ENCODE results near the gene SMC6.

Gene SMC6

GRCh38 chr2:17643031-17643615 lies 110.5 kb downstream of the SMC6 start:
- Histone ChIP-seq H3K27me3 (replicated peaks) (no peaks in the 10 kb centered on the region), H3K27ac (peak overlapping the region; percentile 37), H3K36me3 (replicated peaks) (no peaks in the 10 kb centered on the region), H3K4me3 (ENCODE audit: low read depth, low read length) (no peak overlapping the region)
- TF ChIP-seq, protein P1, sequence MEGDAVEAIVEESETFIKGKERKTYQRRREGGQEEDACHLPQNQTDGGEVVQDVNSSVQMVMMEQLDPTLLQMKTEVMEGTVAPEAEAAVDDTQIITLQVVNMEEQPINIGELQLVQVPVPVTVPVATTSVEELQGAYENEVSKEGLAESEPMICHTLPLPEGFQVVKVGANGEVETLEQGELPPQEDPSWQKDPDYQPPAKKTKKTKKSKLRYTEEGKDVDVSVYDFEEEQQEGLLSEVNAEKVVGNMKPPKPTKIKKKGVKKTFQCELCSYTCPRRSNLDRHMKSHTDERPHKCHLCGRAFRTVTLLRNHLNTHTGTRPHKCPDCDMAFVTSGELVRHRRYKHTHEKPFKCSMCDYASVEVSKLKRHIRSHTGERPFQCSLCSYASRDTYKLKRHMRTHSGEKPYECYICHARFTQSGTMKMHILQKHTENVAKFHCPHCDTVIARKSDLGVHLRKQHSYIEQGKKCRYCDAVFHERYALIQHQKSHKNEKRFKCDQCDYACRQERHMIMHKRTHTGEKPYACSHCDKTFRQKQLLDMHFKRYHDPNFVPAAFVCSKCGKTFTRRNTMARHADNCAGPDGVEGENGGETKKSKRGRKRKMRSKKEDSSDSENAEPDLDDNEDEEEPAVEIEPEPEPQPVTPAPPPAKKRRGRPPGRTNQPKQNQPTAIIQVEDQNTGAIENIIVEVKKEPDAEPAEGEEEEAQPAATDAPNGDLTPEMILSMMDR (IDR thresholded peaks at IDR 0.05; ENCODE audit: low read depth, low read length, missing control alignments), result no peak
- peak; percentile 95 for DNase-seq
- in situ Hi-C loops (cut with HindIII; ENCODE audit: low pct_ligation_motif_present, low sequenced_read_pairs), result no loop called here

DNA sequence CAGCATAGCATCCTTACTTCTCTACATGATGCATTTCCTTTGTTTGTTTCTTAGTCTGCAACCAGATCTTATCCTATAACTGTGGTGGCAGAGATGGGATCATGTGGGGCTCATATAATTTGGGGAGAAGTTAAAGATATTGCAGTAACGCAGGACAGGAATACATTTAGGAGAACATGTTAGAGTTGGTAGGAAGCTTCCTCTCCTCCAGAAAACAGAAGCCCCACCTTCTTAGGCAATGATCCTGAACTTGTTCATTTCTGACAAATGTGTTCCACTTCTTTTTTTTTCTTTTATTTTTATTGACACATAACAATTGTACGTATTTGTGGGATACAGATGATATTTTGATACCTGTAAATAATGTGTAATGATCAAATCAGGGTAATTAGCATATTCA lies 113.2 kb downstream of the SMC6 start:
- Histone ChIP-seq H3K36me3 (replicated peaks) (no peaks in the 10 kb centered on the region), H3K4me3 (ENCODE audit: low read depth, low read length) (no peak overlapping the region), H3K27ac (no peak overlapping the region), H3K27me3 (replicated peaks) (no peaks in the 10 kb centered on the region)
- DNase-seq, result no peak
- in situ Hi-C loops (cut with HindIII; ENCODE audit: low pct_ligation_motif_present, low sequenced_read_pairs), result no loop called here
- TF ChIP-seq, protein P1 (IDR thresholded peaks at IDR 0.05; ENCODE audit: low read depth, low read length, missing control alignments), result no peak

DNA sequence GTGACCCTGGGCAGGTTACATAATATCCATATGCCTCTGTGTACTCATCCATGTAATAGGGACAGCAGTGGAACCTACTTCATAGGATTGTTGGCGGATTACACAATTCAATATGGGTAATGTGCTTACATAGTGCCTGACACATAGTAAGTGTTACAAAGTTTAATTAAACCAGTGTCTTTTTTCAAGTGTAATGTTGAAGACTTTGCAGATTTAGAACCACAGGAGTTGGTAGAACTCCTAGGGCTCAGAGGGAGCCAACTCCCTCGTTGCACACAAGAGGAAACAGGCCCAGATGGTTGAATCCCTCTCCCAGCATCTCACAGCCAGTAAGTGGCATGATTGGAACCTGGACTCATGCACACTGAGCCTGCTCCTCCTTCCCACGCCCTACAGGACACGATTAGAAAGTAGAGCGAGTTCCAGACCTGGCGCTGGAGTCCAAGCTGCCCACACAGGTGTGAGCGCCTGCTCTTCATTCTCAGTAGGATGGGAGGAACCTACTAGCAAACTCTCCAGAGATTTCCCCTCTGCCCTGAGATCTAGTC lies 115.3 kb downstream of the SMC6 start:
- DNase-seq, result no peak
- in situ Hi-C loops (cut with HindIII; ENCODE audit: low pct_ligation_motif_present, low sequenced_read_pairs), result no loop called here
- Histone ChIP-seq H3K27ac (no peak overlapping the region), H3K27me3 (replicated peaks) (no peaks in the 10 kb centered on the region), H3K4me3 (ENCODE audit: low read depth, low read length) (no peak overlapping the region), H3K36me3 (replicated peaks) (no peaks in the 10 kb centered on the region)
- TF ChIP-seq, protein P1 (IDR thresholded peaks at IDR 0.05; ENCODE audit: low read depth, low read length, missing control alignments), result no peak

DNA sequence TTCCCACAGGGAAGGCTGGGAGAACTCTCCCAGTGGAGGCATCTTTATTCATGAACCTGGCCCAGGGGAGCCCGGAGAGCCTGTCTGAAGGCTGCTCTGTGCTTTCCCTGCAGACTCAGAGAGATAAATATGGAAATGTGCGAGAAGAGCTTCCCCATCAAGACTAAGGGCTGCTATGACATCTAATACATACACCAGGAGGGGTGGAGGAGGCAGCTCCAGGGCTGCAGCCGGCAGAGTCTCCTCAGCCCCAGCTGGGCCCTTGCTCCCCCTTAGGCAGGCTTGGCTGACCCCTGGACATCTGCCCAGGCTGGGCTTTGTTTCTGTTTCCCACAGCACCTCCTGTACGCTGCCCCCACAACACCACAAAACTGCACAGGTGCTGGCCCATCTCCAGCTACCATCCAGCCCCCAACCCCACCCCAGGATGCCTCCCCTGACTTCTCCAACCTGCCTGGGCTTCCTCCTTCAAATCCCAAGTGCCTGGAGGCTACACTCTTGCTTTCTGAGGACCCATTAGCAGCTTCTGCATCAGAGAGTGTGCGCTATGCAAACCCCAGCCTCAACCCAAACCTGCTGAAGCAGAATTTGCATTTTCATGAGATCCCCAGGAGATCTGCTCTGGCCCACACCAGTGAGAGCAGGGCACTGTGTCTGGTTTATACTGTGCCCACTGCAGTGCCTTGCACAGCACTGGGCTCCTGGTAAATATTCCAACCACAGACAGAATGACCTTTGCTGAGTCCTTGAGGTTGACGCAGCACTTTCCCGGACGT lies 116.3 kb downstream of the SMC6 start:
- DNase-seq, result no peak
- H3K27ac ChIP-seq, result no peak overlapping the region
- in situ Hi-C loops (cut with HindIII; ENCODE audit: low pct_ligation_motif_present, low sequenced_read_pairs), result no loop called here
- no peaks in the 10 kb centered on the region for H3K27me3 ChIP-seq (replicated peaks)
- no peaks in the 10 kb centered on the region for H3K36me3 ChIP-seq (replicated peaks)
- H3K4me3 ChIP-seq (ENCODE audit: low read depth, low read length), result no peak overlapping the region
- TF ChIP-seq, protein P1 (IDR thresholded peaks at IDR 0.05; ENCODE audit: low read depth, low read length, missing control alignments), result no peak

- Histone ChIP-seq H3K4me3 (ENCODE audit: low read depth, low read length) (no peak overlapping the region), H3K27me3 (replicated peaks) (no peaks in the 10 kb centered on the region), H3K27ac (no peak overlapping the region), H3K36me3 (replicated peaks) (no peaks in the 10 kb centered on the region)
- TF ChIP-seq, protein P1 (IDR thresholded peaks at IDR 0.05; ENCODE audit: low read depth, low read length, missing control alignments), result no peak
- in situ Hi-C loops (cut with HindIII; ENCODE audit: low pct_ligation_motif_present, low sequenced_read_pairs), result no loop called here
- no peak for DNase-seq
Observed at GRCh38 chr2:17636257-17636656, 117.4 kb downstream of the SMC6 start.

All from brain microvascular endothelial cell (primary cell).